Testis (tissue), 2 donors: ENCODE measurements around the gene SYNGR1.

ENCODE experiments used
- CTCF ChIP-seq, 3 experiments: fragments of 450-650 bp in 2 of 3; fragments of 200-600 bp in 1 of 3; sonication (generic) in 1 of 3; IDR thresholded peaks; one replicate each; pipeline ENCODE4 v1.5.1; 2016 to 2019; ENCODE audit warnings: antibody characterized with exemption in 3 of 3, mild to moderate bottlenecking in 2 of 3, moderate library complexity in 1 of 3
- POLR2A ChIP-seq: fragments of 450-650 bp; IDR thresholded peaks from one replicate; pipeline ENCODE4 v1.6.1; 2017; ENCODE audit warnings: antibody characterized with exemption, mild to moderate bottlenecking, moderate library complexity

- no peak for TF ChIP-seq CTCF (IDR thresholded peaks at IDR 0.05)
- no peak for TF ChIP-seq POLR2A
These were observed 19.8 kb downstream of the SYNGR1 start for GRCh38 chr22:39369586-39369985.
